GM19035 (cell line): ENCODE measurements around the gene IGFL2.
"Not testable (repeated sequence)": the region's sequence is repeated elsewhere in the genome, so short reads cannot be mapped to it uniquely, and the experiment has no call there.

Experiments used
- ATAC-seq: cut with Tn5 transposase; IDR thresholded peaks from one replicate; pipeline ENCODE4 v1.9.1; 2021; ENCODE audit not compliant: unreplicated experiment

IGFL2 gene

DNA sequence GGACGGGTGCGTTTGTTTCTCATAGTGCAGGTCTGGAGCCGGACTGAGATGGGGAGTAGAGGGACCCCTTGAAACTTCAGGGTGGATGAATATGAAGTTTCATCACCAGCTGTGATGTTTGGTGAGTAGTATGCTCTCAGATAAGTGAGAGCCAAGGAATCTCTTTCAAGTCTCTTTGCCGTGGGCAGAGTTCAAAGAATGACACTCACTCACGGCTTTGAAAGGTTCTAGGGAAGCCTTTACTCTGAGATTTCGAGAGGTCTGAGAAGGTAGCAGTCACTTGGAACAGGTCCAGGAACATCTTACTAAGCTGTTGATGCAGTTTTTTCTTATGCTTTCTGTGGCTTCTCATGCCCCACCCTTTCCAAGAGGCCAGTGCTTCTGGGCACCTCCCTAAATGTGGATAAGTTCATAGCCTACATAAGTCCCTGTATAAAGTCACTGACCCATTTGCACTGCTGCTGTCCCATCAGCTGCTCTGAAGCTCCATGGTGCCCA is at the start of gene IGFL2:
IGFL2 (plus strand) TSS at position 448 of the 498 bp plus-strand sequence; CDS start at position 489, 41 bp downstream.
- no peak for ATAC-seq

DNA sequence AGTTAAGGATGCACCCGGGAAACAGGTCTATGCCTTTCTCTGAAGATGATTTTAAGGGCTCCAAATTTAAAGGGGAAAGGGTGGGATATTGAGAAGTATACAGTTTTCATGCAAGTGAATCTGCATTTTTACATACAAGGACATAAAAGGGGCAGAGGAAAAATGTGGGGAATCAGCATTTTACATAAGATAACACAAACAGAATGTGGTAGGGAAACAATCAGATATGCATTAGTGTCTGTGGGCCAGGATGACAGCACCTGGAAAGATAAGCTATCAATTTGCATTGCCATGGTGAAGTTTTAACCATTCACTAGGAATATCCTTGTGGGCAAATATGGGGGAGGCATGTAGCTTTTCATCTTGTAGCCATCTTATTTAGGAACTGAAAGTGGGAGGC is 47.7 kb upstream of the IGFL2 start:
- ATAC-seq, result no peak

DNA sequence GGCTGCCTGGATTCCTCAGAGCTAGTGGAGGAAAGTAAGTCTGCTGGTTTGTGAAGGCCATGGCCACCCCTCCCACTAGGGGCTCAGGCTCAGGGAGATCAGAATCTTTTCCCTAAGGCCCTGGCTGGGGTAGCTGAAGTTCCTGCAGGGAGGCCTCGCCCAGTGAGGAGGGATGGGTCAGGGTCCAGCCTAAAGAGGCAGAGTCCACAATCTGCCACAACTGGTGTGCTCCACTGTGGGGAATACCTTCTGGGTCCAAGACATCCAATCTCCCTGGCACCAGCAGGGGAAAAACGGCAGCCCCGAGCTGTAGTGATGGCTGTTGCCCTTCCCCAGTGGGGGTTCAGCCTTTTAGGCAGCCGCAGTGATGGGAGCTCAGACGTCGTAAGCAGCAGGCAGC is 46.7 kb upstream of the IGFL2 start:
- no peak for ATAC-seq

DNA sequence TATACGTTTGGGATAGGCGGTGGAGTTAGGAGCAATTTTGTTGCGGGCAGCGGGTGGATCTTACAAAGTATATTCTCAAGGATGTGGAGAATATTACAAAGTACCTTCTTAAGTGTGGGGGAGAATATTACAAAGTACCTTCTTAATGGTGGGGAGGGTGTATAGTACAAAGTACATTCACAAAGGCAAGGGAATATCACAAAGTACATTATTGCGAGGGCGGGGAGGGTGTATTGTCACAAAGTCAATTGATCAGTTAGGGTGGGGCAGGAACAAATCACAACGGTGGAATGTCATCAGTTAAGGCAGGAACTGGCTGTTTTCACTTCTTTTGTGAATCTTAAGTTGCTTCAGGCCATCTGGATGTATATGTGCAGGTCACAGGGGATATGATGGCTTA is 45.7 kb upstream of the IGFL2 start:
- ATAC-seq, result not testable (repeated sequence)

DNA sequence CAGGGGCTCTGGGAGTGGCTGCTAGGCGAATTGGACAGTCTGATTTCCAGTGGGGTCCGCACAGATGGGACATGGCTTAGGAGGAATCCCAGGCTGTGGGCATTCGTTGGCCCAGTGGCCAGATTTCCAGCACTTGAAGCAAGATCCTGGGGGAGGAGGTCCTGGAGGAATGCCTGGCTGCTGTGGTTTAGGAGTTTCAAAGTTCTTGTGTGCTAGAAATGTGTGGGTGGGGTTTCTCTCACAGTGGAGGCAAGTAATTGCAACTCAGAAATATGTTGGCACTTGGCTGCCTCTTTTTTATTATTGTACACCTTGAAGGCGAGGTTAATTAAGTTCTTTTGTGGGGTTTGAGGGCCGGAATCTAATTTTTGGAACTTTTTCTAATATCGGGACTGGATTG is 40.7 kb upstream of the IGFL2 start:
- ATAC-seq, result no peak

DNA sequence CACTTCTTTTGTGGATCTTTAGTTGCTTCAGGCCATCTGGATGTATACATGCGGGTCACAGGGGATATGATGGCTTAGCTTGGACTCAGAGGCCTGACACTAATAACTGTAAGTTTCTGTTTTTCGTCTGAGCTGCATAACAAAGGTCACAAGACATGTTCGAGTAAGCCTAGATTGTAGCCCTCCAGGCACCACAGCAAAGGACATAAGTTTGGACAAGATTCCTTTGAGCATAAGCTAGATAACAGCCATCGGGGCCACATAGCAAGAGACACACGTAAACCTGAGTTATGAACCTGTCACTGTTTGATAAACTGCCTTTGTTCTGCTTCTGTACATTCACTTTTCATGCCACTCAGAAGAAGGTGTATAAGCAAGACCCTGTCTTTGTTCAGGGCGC is 38.2 kb upstream of the IGFL2 start:
- ATAC-seq, result no peak

DNA sequence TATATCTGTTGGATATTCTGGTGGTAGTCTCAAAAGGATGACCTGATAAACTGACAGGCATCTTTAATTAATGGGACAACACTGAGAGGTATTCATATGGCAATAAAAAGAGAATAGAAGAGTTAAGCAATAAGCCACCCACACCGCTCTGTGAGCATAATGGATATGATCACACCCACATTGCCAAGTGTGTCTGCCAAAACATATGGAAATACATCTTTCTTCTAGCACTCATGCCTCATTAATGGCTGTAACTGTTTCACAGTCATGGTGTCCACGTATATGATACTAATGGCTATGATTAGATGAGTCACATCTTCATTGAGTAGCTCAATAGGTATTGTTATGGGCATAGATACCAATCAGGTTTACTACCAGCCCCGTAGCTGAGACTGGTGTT is 36.7 kb upstream of the IGFL2 start:
- ATAC-seq, result no peak

DNA sequence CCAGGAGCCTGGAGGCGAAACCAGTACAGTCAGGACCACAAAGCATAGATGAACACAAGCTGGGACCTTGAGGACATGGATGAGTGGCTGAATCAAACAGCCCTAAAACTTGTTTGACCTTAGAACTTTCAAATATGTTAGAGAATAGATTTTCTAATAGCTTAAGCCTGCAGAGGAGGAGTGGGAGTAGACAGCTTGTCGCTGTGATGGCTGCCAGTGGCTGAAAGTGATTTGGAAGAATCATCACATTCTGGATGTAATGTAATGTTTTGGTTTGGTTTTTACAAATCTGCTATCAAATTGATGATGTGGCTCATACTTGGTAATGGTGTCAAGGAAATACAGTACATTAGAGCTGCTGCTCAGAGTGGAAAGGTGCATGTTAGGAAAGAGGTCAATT is 35.5 kb upstream of the IGFL2 start:
- no peak for ATAC-seq

DNA sequence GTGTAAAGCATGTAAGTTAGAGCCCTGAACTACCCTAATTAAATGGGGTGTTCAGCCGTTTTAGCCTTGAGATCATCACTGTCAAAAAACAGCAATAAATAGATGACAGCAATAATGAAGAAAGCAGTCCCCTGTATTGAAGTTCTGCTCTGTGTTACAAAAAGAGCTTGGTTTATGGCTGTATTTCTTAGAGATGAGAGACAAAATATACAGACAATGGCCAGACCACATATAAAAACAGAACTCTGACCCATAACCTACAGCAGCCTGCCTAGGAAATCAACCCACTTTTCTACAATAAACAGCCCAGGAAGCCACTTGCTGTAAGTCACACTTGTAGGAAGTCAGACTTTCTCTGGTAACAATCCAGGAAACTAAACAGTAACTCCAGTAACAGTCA is 34.3 kb upstream of the IGFL2 start:
- ATAC-seq, result no peak

DNA sequence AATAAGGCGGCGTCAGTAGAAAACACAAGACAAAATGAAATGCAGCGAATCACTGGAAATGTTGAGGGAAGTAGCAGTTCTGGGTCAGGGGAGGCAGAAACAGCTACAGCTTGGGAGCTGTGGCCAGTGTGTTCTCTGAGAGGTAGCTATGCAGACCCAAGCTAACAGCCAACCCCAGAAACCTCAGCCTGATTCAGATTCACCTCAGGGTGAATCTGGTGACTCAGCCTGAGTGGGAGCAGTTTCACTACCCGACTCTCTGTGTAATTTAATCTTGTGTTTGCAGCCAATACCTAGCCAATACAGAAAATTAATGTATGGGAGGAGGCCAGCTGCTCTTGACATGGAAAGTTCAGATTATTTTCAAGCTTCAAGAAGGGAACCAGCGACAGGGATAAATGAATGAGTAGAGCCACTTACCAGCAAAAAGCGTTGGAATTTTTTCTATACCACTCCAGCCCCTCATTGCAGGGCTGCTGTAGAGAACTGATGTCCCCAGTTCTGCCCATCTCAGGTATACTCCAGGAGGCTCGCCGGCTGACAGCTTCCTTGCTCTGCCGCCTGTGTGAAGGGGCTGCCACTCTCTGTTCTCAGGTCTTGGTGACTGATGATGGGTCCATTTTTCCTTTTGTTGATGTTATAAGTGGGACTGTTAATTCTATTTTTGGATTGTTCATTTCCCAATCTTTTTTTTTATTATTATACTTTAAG is 32.5 kb upstream of the IGFL2 start:
- ATAC-seq, result no peak

DNA sequence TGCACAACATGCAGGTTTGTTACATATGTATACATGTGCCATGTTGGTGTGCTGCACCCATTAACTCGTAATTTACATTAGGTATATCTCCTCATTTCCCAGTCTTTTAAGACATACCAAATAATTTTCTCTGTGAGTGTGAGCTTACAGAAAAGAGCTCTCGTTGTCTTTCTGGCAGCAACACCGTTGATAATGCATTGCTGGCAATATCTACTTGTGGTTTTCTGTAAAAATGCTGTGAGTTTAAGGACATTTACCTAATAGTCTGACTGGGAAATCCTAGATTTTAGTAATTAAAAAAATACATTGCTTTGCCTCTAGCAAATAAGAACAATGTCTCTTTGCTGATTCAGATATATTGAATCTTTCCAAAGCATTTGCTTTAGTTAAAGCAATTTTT is 31.9 kb upstream of the IGFL2 start:
- ATAC-seq, result no peak

DNA sequence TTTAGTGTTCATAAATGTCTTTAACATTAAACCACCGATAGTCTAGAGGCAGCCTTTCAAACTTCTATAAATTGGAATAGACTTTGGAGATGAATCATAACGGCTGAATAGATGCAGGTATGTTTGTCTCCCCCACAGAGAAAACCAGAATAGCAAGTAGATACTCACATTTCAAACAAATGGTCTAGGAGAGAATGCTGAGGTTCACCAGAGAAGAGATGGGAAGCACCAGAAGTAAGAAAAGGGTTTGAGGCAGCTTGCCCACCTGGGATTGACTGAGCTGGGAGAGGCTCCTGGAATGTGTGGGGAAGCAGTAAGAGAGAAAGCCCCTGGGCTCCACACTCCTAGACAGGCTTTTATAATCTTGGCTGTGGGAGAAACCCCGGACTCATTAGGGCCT is 29.9 kb upstream of the IGFL2 start:
- ATAC-seq, result no peak

DNA sequence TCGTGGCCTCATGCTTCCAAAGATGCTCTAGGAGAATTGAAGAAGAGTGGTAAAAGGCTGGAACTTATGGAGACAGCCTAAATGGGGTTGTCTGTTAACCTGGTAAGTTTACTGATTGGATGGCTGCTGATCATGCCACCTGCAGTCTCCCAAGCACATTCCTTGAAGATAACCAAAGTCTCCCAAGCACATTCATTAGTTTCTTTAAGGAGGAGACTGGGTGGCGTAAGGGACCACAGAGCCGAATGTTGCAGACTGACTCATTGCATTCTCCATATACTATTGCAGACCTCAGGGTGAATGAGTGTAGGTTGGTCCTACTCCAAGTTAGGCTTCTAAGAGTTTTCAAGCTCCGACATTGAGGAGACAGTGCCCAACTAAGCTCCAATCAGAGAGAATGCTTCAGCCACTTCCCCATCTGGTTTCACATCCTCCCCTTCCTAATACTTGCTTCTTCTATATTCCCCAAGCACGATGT is 23.4 kb upstream of the IGFL2 start, which contains the start of gene IGFL3:
IGFL3 (minus strand) TSS at position 51 of the 478 bp plus-strand sequence; CDS start at position 12, 39 bp downstream.
- ATAC-seq, result no peak

DNA sequence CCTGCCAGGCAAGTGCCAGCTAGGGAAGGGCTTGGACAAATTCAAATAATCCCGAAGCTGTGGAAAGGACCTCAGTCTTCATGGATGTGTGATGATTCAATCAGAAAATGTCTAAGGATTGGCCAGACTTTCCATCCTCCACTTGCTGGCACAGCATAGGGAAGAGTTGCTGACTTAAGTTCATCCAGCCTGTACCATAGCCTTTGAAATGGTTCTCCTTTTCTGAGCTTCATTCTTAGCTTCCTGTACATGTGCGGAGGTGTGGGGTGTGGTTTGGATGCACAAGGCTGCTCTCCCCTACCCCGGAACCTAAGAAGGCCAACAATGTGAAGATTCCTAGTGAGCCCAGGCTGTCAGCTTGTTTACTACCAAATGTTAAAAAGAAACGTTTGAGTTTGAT is 22.6 kb upstream of the IGFL2 start:
- ATAC-seq, result no peak

DNA sequence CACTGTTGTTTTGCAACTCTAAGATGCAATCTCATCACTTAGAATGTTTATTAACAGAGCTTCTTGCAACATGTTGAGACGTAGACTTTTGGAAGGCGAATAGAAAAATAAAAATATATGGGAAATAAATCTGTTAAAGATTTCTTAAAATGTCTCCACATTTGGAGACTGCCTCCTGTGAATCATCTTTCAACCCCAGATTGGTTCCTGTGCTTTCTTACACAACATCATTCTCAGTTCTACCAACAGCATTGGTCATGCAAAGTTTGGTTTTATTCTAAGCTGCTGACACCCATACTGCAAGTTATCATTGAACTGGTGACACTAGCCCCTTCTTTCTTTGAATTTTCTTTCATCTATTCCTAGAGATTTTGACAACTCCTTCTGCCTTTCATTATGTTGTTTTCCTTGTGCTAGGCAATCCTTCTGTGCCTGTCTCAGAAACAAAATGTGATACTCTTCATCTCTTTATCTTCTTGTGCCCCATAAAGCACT is 21.9 kb upstream of the IGFL2 start:
- ATAC-seq, result no peak

DNA sequence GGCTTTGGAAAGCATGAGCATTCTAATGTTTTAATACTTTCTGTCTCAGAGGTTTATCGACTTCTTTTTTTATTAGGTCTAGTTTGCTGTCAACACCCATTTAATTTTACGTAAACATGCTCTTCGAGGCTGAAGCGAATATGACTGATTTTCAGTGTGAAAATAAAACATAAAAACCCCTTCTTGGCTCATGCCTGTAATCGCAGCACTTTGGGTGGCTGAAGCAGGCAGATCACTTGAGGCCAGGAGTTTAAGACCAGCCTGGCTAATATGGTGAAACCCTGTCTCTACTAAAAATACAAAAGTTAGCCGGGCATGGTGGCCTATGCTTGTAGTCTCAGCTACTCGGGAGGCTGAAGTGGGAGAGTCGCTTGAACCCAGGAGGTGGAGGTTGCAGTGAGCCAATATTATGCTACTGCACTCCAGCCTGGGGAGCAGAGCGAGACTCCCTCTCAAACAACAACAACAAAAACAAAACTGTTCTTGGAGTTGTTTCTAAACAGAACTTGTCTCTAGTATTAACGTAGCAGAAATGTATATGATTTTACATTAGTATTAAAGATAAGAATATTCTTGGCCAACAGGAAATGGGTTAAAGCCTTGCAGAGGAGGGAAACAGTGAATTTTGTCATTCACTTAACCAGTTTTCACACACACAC is 16.4 kb upstream of the IGFL2 start:
- no peak for ATAC-seq

DNA sequence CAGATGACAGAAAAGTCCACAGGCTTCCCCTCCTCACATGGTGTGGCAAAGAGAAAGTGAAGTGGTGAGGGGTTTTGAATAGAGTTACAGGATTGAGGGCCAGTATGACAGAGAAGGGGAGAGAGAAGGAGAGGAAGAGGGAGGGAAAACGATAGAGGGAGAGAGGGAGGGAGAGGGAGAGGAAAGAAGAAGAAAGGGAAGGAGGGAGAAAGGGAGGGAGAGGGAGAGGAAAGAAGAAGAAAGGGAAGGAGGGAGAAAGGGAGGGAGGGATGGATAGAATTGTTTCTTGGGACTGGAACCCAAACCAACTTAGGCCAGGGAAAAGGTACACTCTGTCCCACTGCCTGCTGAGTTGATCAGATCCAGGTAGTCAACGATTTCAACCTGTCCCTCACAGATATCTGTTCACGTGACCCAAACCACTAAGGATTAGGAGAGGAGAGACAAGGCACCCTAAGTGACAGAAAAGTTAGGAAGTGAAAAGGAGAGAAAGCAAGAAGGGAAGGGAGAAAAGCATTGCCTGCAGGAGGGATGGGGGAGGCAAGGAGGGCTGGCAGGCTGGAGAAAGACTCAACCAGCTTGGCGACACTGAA is 15.4 kb upstream of the IGFL2 start:
- ATAC-seq, result no peak

DNA sequence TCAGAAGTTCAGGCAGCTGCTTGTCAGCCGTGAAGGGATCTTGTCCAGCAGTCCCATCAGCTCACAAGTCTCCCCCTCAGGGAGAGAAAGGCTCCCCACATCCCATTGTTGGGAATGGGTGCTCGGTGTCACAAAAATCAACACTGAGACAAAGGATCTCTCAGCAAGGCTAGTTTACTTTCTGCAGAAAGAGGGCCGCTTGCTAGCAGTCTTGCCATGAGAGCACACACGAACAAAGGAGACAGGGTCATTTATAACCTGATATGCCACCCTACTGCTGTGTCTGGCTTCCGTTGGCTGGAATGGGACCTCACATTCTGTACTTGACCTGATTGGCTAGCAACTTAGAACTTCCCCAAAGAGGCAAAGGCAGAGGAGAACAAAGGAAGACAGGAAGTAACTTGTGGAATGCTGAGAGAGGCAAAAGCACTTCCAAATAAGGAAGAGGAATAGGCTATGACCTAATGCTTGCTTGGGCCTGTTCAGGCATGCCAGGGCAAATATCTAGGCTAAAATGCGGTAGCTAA is 14.9 kb upstream of the IGFL2 start:
- no peak for ATAC-seq

DNA sequence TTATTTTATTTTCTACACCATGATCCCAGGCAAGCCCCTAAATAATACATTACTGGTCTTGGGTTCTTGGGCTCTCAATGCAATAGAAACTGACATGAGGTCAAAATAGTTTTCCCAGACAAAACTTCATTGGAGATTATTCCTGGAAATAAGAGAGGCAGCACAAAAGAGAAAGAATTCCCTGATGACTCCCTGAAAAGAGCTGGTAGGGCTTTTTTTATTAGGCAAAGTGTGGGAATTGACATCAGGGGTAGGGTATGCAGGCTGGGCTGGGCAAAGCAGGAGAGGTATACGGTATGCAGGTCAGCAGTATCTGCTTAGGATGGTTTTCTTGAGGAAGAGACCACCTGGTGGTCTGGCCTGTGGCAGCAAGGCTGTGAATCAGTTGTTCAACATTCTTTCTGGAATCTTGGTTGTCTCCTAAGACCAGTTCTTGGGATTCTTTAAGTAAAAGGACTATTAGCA is 14.2 kb upstream of the IGFL2 start:
- no peak for ATAC-seq

DNA sequence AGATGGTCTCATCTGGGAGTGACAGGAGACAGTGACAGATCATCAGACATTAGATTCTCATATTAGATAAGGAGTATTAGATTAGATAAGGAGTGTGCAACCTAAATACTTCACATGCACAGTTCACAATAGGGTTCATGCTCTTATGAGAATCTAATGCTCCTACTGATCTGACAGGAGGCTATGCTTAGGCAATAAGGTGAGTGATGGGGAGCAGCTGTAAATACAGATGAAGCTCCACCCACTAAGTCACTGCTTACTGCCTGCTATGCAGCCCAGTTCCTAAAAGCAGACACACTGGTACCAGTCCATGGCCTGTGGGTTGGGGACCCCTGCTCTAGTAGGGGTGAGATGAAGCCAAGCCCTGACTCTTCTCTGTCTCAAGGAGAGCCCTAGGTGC is 13.5 kb upstream of the IGFL2 start:
- no peak for ATAC-seq

DNA sequence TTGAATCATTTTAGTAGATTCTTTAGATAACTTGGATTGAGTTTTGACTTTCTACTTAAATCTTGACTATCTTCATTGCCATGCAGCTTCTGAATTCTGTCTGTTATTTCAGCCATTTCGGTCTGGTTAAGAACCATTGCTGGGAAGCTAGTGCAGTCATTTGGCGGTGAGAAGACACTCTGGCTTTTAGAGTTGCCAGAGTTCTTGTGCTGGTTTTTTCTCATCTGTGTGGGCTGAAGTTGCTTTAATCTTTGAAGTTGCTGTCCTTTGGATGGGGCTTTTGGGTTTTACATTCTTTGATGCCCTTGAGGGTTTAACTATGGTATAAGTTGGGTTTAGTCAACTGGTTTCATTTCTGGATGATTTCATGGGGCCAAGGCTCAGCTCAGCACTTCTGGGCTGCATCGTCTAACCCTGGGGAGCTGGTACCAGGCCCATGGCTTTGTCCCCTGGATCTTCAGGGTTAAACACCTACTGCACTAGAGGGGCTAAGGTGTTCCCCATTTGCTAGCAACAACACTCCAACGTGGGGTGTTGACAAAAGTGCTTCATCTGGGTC is 10.0 kb upstream of the IGFL2 start:
- no peak for ATAC-seq
